ENCODE measurements around the gene ZNF324B. TPM values are rescaled to one million over a fixed set of nuclear protein-coding genes. Genes with fewer than 3 reads are reported as not detected.
"Not testable (repeated sequence)": the region's sequence is repeated elsewhere in the genome, so short reads cannot be mapped to it uniquely, and the experiment has no call there.

ZNF324B gene
- total RNA-seq, 4 donors from 2014 or later: 4.3 to 12.8 (median 8.6) TPM

GRCh38 chr19:58468216-58468839, 16.9 kb downstream of the ZNF324B start:
- Histone ChIP-seq H3K4me3 (peak overlapping the region in 1 of 2 donors; percentile 68), H3K4me1 (peaks cover 0 to 25% (median 3%) of the 10 kb centered on the region in 3 donors), H3K27me3 (no peaks in the 10 kb centered on the region), H3K9me3 (no peaks in the 10 kb centered on the region), H3K27ac (no peak overlapping the region), H3K36me3 (peaks cover 0 to 41% of the 10 kb centered on the region in 2 donors)
- no peak for ATAC-seq
- WGBS, 2 donors (ENCODE audit: low coverage in 1 of 2): 33 to 63% methylated on average over 3 of the region's 5 CpGs
- TF ChIP-seq CTCF (IDR thresholded peaks at IDR 0.05): no peak
- no peak for TF ChIP-seq EP300 (IDR thresholded peaks at IDR 0.05)
- no peak for TF ChIP-seq POLR2AphosphoS5 (IDR thresholded peaks at IDR 0.05)
- no peak for TF ChIP-seq POLR2A (IDR thresholded peaks at IDR 0.05)

GRCh38 chr19:58469241-58470013, 18.0 kb downstream of the ZNF324B start:
- Histone ChIP-seq H3K9me3 (no peaks in the 10 kb centered on the region), H3K4me3 (no peak overlapping the region), H3K27me3 (no peaks in the 10 kb centered on the region), H3K4me1 (peaks cover 0 to 25% (median 3%) of the 10 kb centered on the region in 3 donors), H3K27ac (no peak overlapping the region), H3K36me3 (peaks cover 0 to 50% of the 10 kb centered on the region in 2 donors)
- ATAC-seq: no peak
- TF ChIP-seq POLR2AphosphoS5 (IDR thresholded peaks at IDR 0.05) (no peak), POLR2A (IDR thresholded peaks at IDR 0.05) (no peak), EP300 (IDR thresholded peaks at IDR 0.05) (no peak), CTCF (IDR thresholded peaks at IDR 0.05) (no peak)
- WGBS, 2 donors (ENCODE audit: low coverage in 1 of 2): 88% methylated on average over 4 of the region's 17 CpGs; no CpG with 5 or more reads in 1 of the 2 donors

- not testable (repeated sequence) for H3K9me3 ChIP-seq, H3K27ac ChIP-seq, H3K27me3 ChIP-seq, ATAC-seq, H3K4me3 ChIP-seq
- Histone ChIP-seq H3K36me3 (peaks cover 0 to 50% of the 10 kb centered on the region in 2 donors), H3K4me1 (peaks cover 0 to 36% (median 7%) of the 10 kb centered on the region in 3 donors)
- 80% methylated on average over 2 of the region's 53 CpGs; no CpG with 5 or more reads in 1 of the 2 donors for WGBS, 2 donors (ENCODE audit: low coverage in 1 of 2)
Measured at GRCh38 chr19:58470837-58471543, 19.6 kb downstream of the ZNF324B start.

- WGBS, 2 donors (ENCODE audit: low coverage in 1 of 2): no CpG with 5 or more reads among the region's 39 CpGs
Measured at GRCh38 chr19:58471736-58472135, 20.3 kb downstream of the ZNF324B start.

More at GRCh38 chr19:58471736-58472135, 20.3 kb downstream of the ZNF324B start:
- no peak for TF ChIP-seq POLR2A (IDR thresholded peaks at IDR 0.05)
- TF ChIP-seq POLR2AphosphoS5 (IDR thresholded peaks at IDR 0.05): no peak
- no peak for TF ChIP-seq CTCF (IDR thresholded peaks at IDR 0.05)
- no peak for TF ChIP-seq EP300 (IDR thresholded peaks at IDR 0.05)
- Histone ChIP-seq H3K9me3 (no peaks in the 10 kb centered on the region), H3K36me3 (peaks cover 0 to 50% of the 10 kb centered on the region in 2 donors), H3K4me3 (no peak overlapping the region), H3K4me1 (peaks cover 0 to 35% (median 9%) of the 10 kb centered on the region in 3 donors), H3K27ac (no peak overlapping the region), H3K27me3 (no peaks in the 10 kb centered on the region)
- ATAC-seq: no peak
